HEK293T (cell line): ENCODE data around the gene MAP3K9.

Source experiments
- CTCF ChIA-PET: fragments of 350-600 bp; formaldehyde crosslinking; extraction: SDS; loops from one replicate; lab custom pipeline; 2021; ENCODE audit warnings: antibody characterized with exemption, inconsistent platforms; lab: Yijun Ruan, JAX
- POLR2A ChIA-PET: fragments of 350-600 bp; formaldehyde crosslinking; extraction: SDS; loops from one replicate; lab custom pipeline; 2020; ENCODE audit warnings: antibody characterized with exemption, inconsistent platforms; lab: Yijun Ruan, JAX
- DNase-seq: peaks from one replicate; pipeline ENCODE4 v3.0.0; 2012; ENCODE audit warnings: mixed read lengths; ENCODE audit errors: extremely low spot score
- ARNT ChIP-seq: fragments of 450-650 bp; IDR thresholded peaks from 2 replicates; pipeline ENCODE4 v1.6.1; 2017; ENCODE audit warnings: mild to moderate bottlenecking
- BHLHE40 ChIP-seq: fragments of 450-650 bp; IDR thresholded peaks from 2 replicates; pipeline ENCODE4 v1.6.1; 2016; ENCODE audit warnings: mild to moderate bottlenecking, moderate library complexity, borderline replicate concordance
- CTBP1 ChIP-seq: fragments of 450-650 bp; IDR thresholded peaks from 2 replicates; pipeline ENCODE4 v1.6.1; 2016; ENCODE audit warnings: borderline replicate concordance
- ELF4 ChIP-seq: fragments of 450-650 bp; IDR thresholded peaks from 2 replicates; pipeline ENCODE4 v1.6.1; 2017; ENCODE audit warnings: antibody characterized with exemption
- FOXA1 ChIP-seq: fragments of 450-650 bp; IDR thresholded peaks from 2 replicates; pipeline ENCODE4 v1.6.1; 2016; ENCODE audit warnings: mild to moderate bottlenecking
- FOXK2 ChIP-seq: fragments of 450-650 bp; IDR thresholded peaks from 2 replicates; pipeline ENCODE4 v1.6.1; 2016; ENCODE audit warnings: mild to moderate bottlenecking
- FOXM1 ChIP-seq: fragments of 450-650 bp; IDR thresholded peaks from 2 replicates; pipeline ENCODE4 v1.6.1; 2017; ENCODE audit warnings: mild to moderate bottlenecking, borderline replicate concordance
- HDGF ChIP-seq: fragments of 450-650 bp; IDR thresholded peaks from 2 replicates; pipeline ENCODE4 v1.6.1; 2017; ENCODE audit warnings: antibody characterized with exemption, borderline replicate concordance
- L3MBTL2 ChIP-seq: fragments of 450-650 bp; conservative IDR thresholded peaks from 2 replicates; pipeline ENCODE4 v1.6.1; 2016; ENCODE audit warnings: mild to moderate bottlenecking
- LEF1 ChIP-seq: fragments of 450-650 bp; IDR thresholded peaks from 2 replicates; pipeline ENCODE4 v1.6.1; 2017; ENCODE audit warnings: mild to moderate bottlenecking, borderline replicate concordance
- NFRKB ChIP-seq: fragments of 450-650 bp; IDR thresholded peaks from 2 replicates; pipeline ENCODE4 v1.6.1; 2016; ENCODE audit warnings: mild to moderate bottlenecking, moderate library complexity
- SP1 ChIP-seq: fragments of 450-650 bp; IDR thresholded peaks from 2 replicates; pipeline ENCODE4 v1.6.1; 2017
- SUZ12 ChIP-seq: fragments of 450-650 bp; IDR thresholded peaks from 2 replicates; pipeline ENCODE4 v1.6.1; 2016; ENCODE audit warnings: mild to moderate bottlenecking
- TARDBP ChIP-seq: fragments of 450-650 bp; IDR thresholded peaks from 2 replicates; pipeline ENCODE4 v1.6.1; 2016
- ZNF384 ChIP-seq: fragments of 450-650 bp; IDR thresholded peaks from 2 replicates; pipeline ENCODE4 v1.6.1; 2016
- TF ChIP-seq, protein P1 (sequence below): fragments of 450-650 bp; IDR thresholded peaks from 2 replicates; pipeline ENCODE4 v1.6.1; 2016

The MAP3K9 gene

DNA sequence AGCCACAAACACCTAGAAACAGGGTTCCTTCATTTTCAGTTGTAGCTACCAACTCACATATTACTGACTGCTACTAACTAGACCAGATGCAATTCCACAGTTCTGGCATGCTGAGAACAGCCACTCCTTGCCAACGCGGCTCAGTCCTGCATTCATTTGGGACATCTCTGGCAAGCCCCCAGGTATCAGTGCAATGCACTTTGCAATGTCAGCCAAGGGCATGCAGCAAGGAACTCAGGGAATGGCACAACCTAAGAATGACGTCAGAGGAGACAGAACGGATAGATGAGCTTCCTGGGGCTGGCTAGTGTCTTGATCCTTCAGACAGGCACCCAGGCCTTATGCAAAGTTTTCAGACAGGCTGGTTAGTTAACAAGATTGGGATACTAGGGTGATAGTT lies 29.6 kb downstream of the MAP3K9 start:
- DNase-seq = no peak
- TF ChIP-seq TARDBP = no peak
- no peak for TF ChIP-seq ARNT
- TF ChIP-seq, protein P1, sequence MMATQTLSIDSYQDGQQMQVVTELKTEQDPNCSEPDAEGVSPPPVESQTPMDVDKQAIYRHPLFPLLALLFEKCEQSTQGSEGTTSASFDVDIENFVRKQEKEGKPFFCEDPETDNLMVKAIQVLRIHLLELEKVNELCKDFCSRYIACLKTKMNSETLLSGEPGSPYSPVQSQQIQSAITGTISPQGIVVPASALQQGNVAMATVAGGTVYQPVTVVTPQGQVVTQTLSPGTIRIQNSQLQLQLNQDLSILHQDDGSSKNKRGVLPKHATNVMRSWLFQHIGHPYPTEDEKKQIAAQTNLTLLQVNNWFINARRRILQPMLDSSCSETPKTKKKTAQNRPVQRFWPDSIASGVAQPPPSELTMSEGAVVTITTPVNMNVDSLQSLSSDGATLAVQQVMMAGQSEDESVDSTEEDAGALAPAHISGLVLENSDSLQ = no peak
- POLR2A ChIA-PET = no interaction called here
- CTCF ChIA-PET = no interaction called here

DNA sequence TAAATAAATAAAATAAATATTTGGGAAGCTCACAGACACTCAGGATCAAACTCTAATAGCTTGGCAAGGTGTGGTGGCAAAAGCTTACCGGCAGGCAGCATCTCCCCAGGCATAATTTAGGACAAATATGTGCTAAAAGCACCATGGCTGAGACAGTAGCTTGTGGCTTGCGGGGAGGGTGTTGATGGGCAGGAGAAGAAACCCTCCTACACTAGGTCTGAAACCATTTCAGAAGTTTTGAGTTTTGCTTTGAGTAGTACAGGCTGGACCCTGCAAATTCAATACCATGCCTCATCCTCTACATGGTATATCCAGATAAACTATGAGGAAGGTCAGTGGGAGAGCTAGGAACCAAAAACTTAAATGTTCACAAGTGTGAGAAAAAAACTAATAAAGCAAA lies 33.1 kb downstream of the MAP3K9 start:
- DNase-seq = no peak
- ChIA-PET POLR2A (no interaction called here), CTCF (interaction anchor here (0.6 kb wide), 1 partner anchor 13 kb away, joined by 3 read pairs; no protein-coding TSS in a partner anchor)
- TF ChIP-seq BHLHE40 (no peak), FOXA1 (no peak), CTBP1 (no peak), ARNT (no peak), FOXM1 (no peak), TARDBP (no peak), ZNF384 (no peak), L3MBTL2 (no peak), FOXK2 (no peak), LEF1 (no peak), HDGF (no peak), ELF4 (no peak), NFRKB (no peak), SP1 (no peak), SUZ12 (no peak)
- TF ChIP-seq, protein P1 = no peak

DNA sequence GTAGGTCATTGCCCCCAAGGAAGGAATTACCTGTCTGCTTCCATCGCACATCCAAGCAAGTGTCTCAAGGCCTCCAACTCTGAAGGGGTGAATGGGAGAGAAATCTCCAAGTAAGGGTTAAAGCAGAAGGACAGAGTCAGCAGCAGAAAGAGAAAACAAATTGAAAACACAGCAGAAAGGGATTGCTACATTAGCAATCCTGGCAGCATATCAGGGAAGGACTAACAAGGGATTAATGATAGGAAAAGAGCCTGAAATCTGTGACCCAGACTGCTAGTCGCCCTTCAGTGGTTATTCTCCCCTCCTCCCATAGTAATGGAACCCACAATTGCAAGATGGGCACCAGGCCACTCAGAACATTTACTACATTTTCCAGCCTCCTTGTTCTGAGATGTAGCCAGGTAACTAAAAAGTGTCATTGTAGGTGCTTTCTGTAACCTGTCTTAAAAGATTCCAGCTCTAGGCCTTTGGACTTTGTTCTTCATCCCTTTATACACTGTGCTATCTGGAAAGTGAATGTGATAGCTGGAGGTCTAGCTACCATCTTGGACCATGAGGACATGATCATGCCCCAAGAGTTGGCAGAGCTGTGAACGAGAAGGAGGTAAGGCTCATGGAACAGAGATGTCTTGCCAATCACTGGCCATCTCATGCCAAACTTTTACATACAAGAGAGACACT lies 36.0 kb downstream of the MAP3K9 start:
- TF ChIP-seq BHLHE40 = no peak
- ChIA-PET POLR2A (interaction anchor here (0.6 kb wide), 1 partner anchor 394 kb away, joined by 4 read pairs; no protein-coding TSS in a partner anchor), CTCF (no interaction called here)
- no peak for DNase-seq

DNA sequence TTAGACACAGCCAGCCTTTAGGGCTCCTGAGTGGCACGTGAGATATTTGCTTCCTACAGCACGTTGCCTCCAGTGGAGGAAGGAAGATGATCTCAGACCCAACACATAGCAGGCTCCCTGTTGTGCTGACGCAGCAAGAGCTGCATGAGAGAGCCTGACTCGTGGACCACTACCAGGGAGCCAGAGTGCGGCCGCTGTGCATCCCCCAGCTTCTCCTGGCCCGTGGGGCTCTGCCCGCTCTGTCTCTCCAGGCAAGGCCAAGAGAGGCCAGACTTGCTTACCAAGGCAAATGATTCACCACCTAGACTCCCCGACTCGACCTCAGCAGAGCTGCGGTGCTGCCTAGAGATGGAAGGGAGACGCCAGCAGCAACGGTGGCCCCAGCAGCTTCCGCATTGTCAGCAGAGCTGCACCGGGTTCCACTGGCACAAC lies 37.5 kb downstream of the MAP3K9 start:
- DNase-seq = peak; percentile 14
- ChIA-PET POLR2A (interaction anchor here (1.5 kb wide), 1 partner anchor 38 kb away, joined by 5 read pairs; the partner anchor contains the start of gene MAP3K9), CTCF (no interaction called here)
- TF ChIP-seq TARDBP = no peak
- TF ChIP-seq ZNF384 = no peak
- TF ChIP-seq SUZ12 = no peak
- TF ChIP-seq ARNT = no peak

DNA sequence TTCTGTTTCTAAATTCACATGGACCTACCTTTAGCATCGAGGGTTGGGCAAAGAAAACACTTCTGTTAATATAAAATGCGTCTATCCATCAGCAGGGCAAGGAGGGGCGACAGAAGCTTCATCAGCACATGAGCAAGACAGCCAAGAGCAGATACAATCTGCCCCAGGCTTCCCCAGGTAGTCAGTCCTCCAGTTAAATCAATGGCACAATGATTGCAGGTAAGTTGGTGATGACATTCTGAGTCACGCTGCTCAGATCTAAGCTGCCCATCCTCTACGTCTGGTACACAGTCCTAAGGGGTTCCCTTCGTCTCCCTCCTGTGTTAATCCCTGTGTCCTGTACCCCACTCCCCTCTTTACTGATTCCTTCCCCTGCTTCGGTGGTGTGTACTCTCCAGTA lies 38.8 kb downstream of the MAP3K9 start:
- POLR2A ChIA-PET = no interaction called here

DNA sequence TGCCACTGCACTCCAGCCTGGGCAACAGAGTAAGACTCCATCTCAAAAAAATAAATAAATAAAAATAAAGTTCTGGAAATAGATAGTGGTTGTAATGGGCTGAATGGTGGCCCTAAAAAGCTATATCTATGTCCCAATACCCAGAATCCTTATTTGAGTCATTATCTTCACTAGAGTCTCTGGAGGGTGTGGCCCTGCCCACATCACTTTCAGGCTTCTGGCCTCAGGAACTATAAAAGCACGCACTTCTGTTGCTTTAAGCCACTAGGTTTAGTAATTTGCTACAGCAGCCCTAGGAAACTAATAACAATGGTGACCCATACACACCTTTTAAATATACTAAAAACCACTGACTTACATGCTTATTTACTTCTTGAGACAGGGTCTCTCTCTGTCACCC lies 49.9 kb downstream of the MAP3K9 start:
- DNase-seq = no peak
- CTCF ChIA-PET = interaction anchor here (0.5 kb wide), 1 partner anchor 249 kb away, joined by 3 read pairs; no protein-coding TSS in a partner anchor
- no peak for TF ChIP-seq BHLHE40
- no peak for TF ChIP-seq ELF4
- TF ChIP-seq L3MBTL2 = no peak
- TF ChIP-seq LEF1 = no peak
- TF ChIP-seq, protein P1 = no peak
- no peak for TF ChIP-seq ARNT
- TF ChIP-seq SP1 = no peak
- no peak for TF ChIP-seq FOXK2
- TF ChIP-seq SUZ12 = no peak
- TF ChIP-seq CTBP1 = no peak
- TF ChIP-seq FOXM1 = no peak
- no peak for TF ChIP-seq NFRKB
- TF ChIP-seq ZNF384 = no peak
- TF ChIP-seq HDGF = no peak
- no peak for TF ChIP-seq TARDBP
- TF ChIP-seq FOXA1 = no peak
- POLR2A ChIA-PET = no interaction called here

More for the DNA sequence above, 38.8 kb downstream of the MAP3K9 start:
- DNase-seq = no peak
- TF ChIP-seq L3MBTL2 (no peak), HDGF (no peak)
- CTCF ChIA-PET = no interaction called here

DNA sequence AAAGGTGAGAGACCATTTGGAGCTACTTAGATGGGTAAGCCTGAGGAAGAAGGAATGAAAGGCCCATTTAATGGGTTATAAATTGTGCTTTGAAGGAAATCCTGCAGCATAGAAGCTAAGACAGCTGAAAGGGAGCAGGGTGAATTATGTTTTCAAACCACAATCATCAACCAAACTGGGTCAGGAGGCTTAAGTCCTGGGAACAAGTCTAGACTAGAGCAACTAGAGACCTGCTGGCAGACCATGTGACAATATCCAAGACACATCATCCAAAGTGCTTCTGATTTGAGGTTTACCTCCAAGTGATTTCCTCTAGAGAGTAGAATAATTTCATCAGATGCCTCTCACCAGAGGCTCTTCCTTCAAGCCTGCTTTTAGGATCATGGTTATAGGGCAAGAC lies 53.7 kb downstream of the MAP3K9 start:
- TF ChIP-seq SUZ12 (no peak), FOXK2 (no peak), HDGF (no peak), FOXA1 (no peak), L3MBTL2 (no peak), CTBP1 (no peak)
- ChIA-PET CTCF (no interaction called here), POLR2A (no interaction called here)
- no peak for DNase-seq
